NCI-H187 (cell line): ENCODE results near the gene PREP.

Experiments used
- DNase-seq, 2 experiments: peaks; one replicate each; lab custom pipeline; 2025; lab: John Stamatoyannopoulos, UW

Gene PREP

DNA sequence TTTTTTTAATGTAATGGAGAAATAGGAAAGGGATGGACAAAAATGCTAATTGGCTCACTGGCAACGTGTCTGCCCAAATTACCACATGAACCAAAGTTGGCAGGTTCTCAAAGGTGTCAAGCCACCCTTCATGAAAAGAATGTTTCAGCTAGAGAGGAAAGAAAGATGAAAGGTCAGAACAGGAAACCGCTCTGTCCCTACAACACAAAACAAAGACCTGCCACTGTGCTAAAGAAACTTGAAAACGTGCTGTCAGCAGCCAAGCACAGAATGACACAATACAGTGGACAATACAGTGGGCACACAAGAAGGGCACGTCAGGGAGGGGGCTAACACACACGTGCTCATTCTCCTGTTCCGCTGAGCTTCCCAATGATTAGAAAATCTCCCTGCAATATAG lies 4.9 kb downstream of the PREP start:
- no peak for DNase-seq

DNA sequence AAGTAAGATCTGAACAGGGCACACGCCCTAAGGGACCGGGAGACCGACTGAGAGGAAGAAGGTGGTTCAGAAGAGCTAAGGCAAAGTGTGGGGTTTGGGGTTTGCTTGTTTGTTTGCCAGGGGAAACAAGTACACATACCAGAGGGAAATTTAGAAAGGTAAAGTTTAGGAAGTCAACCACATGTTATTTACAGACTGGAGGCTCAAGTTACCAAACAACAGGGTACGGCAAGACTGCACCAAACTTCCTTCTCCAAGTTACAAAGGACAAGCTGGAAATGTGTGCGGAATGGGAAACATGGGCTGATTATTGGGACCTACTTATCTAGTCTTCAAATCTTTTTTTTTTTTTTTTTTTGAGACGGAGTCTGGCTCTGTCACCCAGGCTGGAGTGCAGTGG lies 11.2 kb downstream of the PREP start:
- no peak for DNase-seq

GRCh38 chr6:105389543-105389942 lies 13.3 kb downstream of the PREP start:
- no peak for DNase-seq

- DNase-seq = no peak
These were observed 14.5 kb downstream of the PREP start for GRCh38 chr6:105388392-105388791.

DNA sequence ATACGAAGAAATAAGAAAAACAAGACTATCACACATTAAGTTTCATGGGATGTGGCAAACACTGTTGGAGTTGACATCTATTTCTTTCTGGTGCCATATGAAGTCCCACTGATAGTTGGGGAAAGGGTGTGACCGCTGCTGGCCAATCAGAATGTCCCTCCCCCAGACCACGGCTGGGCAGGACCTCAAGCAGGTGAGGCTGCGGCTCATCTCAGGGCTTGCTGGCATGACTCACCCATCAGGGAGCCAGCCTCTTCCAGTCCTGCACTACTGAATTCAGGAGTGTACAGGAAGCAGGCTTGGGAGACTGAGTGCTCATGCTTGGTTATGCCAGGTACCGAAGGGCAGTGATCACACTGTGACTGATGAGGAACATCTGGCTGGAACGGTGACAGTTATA lies 18.9 kb downstream of the PREP start:
- no peak for DNase-seq

- no peak for DNase-seq
These were observed 19.9 kb downstream of the PREP start for GRCh38 chr6:105382958-105383357.

DNA sequence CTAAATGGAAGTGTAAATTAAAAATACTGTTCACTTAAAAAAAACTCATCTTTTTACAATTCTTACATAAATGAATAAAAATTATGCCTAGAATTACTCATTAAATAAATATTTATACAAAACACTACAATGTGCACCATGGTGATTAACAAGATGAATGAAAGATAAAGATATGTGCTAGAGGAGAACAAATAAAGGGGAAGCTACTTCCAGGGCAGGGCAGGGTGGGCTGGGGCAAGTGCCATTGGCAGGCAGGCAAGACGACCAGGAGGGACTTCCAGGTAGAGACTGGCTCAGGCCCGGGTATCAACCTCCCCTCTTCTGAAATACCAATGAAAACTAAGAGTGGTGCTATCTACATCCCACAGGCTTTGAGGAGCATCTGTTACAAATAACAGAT lies 20.4 kb downstream of the PREP start:
- no peak for DNase-seq

- no peak for DNase-seq
These were observed 22.2 kb downstream of the PREP start for GRCh38 chr6:105380634-105381033.

- no peak for DNase-seq
These were observed 27.1 kb downstream of the PREP start for GRCh38 chr6:105375797-105376196.

- no peak for DNase-seq
These were observed 28.9 kb downstream of the PREP start for GRCh38 chr6:105374010-105374420.

DNA sequence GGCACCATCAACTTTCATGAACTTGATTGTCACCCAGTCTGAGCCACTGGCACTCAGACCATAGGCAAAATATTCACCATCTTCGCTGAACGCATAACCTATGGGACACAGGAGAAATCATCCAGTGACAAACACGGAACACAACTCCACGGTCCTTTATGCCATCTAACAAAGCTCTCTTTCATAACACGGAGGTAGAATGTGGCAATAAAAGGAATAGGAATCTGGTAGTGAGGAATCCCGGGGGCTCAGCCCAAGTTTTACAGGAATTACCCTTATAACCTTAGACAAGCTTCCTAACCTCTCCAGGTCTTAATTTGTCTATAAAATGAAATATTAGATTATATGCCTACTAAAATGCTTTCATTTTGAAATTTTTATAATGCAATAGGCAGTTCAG lies 29.4 kb downstream of the PREP start:
- no peak for DNase-seq

DNA sequence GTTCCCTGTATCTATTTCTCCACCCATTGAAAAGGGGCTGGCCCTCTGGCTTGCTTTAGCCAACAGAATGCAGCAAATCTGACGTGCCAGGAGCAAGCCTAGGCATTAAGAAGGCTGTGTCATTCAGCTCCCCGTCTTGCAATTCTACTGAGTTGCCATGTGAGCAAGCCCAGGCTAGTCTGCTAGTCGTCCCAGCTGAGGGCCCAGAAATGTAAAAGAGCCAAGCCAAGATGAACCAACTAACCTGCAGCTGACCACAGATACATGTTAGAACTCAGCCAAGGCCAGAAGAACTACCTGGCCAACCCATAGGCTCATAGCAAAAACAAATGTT lies 30.1 kb downstream of the PREP start:
- DNase-seq = no peak

DNA sequence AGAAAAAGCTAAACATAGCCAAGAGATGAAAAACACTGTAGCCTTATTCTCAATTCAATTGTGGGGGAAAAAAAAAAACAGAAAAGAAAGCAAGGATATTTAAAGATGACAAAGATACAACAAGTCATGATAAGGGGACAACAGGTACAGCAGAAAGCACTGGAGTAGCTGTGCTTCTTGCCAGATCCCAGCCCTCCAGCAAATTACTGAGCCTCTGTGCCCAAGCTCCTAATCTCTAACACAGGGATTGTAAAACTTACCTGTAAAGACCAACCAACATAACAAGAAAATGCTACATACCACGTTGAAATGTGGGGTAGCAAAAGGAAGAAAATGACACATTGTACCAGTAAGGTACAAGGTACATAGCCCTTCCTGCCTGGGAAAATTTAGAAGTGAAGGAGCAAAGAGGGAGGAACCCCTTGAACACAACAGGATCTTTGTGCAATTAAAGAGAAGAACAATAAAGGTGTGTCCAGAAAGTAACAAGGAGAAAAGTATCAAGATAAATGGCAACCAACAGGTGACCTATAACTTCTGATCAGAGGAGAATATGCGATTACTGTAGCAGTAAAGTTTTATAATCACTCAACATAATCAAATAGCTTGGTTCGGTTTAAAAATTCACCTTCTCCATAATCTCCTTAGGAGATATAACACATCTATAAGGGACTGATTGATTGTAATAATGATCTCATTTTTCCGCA lies 30.6 kb downstream of the PREP start:
- DNase-seq = no peak

GRCh38 chr6:105370351-105370750 lies 32.5 kb downstream of the PREP start:
- DNase-seq = no peak

- DNase-seq = no peak
These were observed 33.7 kb downstream of the PREP start for GRCh38 chr6:105369145-105369544.

GRCh38 chr6:105364243-105364642 lies 38.6 kb downstream of the PREP start:
- DNase-seq = no peak

DNA sequence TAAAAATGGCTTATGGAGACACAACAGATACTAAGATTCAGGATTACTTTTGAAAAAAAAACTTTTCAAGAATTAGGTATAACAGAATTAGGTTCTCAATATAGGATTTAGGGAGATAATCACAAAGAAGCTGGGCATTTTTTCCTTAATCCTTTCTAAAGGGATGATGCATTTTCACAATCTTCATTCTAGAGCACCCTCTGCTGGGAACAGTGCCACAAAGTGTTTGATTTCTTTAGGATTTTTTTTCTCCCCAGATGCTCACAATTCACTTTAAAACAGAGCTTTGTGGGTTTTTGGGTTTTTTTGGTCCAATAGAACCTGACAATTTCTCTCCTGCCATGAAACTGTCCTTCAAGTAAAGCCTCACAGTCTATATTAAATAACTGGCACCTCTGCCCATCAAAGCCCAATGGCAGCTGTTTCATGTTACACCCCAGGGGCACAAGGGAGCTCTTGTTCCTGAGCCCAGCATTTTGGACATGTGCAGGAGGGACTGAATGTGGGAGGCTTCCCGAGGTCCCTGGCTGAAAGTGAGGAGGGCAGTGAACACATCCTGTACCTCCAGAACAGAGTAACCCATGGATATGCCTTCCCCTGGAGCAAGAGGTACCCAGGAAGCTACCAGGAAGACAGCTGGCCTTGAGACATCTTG lies 39.7 kb downstream of the PREP start:
- no peak for DNase-seq

DNA sequence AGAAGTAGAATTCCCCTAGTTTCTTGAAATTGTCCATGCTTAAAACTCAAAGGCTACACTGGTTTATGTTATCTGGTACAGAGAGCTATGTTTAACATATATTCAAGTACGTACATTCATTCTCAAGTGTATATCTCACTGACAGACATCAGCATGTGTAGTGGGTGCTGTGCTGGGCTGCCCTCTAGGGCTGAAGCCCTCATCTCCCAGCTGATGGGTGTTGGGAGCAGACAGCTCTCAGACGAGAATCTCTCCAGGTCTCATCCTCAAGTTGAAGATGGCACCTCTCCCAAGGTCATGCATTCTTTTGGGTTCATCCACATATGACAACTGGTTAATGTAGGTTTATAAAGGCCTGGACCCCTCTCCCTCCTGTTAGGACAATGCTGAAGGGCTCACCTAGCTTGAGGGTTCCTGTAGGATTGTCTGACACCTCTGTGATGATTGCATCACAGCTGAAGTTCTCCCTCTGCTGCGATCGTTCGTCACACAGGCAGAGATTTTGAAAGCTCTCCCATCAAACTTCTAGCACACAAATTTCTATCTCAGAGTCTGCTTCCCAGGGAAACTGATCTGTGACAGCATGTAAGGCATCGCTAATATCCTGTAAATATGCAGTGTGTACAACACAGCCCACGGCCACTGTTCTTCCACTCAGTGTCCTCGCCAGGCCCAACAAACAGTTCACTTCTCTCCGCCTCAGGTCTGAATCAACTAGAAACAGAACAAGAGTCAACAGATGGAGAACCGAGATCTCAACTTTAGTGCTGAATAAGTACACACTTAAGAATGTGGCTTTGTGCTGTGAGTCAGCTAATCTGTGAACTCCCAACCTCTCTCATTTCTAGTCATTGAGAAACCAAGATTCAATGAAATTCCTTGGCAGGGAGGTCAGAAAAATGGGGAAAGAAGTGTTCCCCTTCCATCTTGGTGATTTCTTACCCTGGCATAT lies 43.2 kb downstream of the PREP start:
- DNase-seq = no peak

DNA sequence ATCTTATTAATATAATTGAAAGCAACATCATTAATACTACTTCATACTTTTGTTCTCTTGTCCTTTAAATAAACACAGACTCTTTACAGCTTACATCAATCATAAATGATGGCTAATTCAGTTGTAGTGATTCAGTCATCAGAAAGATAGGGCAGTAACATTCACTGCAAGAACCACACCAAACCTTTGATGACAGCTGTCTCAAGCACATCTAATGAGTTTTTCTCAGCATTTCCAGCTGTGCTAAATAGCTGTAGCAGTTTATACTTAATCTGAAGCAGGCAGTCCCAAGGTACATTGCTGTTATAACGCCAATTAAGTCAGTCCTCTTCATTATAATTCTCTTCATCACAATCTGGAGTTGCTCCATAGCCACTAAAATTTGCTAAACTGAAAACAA lies 45.7 kb downstream of the PREP start:
- no peak for DNase-seq

DNA sequence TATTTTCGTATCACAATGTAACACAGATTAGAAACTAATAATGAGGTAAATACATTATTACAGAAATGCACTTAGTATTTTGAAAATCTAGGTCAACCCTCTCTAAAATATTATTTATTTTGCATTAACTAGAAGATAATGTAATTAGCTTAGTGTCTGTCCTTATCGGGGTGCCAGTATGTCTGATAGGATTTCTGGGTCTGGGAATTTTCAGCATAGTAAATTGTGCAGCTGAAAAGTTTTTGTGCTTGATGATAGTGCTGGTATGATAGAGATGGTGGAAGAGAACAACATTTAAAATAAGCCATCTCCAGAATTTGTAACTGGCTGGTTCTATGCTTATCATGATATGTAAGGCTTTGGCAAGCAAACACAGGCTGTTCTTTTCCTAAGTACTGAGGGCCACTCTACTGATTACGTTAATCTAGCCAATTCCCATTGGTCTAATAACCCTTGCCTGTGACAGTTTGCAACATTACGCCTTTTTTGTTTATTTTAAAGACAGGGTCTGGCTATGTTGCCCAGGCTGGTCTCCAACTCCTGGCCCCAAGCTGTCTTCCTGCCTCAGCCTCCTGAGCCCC lies 50.8 kb downstream of the PREP start:
- DNase-seq = no peak

- no peak for DNase-seq
These were observed 54.0 kb downstream of the PREP start for GRCh38 chr6:105348897-105349296.

- no peak for DNase-seq
These were observed 56.8 kb downstream of the PREP start for GRCh38 chr6:105346052-105346451.

DNA sequence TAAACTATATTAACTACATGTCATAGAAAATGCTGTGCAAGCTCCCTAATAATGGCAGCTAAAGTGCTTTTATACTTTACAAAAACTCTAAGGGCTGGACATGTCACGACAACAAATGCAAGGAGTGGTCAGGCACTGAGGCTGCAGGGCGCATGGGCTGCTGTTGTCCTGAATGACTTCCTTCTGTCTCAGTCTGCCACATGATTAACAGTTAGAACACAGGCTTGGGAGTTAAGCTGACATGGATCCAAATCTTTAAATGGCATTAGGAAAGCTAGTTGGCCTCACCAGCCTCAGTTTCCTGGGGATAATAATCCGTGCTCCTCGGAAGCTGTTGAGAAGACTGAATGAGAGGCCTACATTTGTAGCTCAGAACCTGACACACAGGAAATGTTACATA lies 57.4 kb downstream of the PREP start:
- no peak for DNase-seq
